Stimulated activated CD8-positive, alpha-beta memory T cell treated with anti-CD3 and anti-CD28 coated beads, Interleukin-7, amount 100 ng/mL, for 4 hours (primary cell): Measurements from ENCODE around the gene TAF1C.
"Not testable (repeated sequence)": the region's sequence is repeated elsewhere in the genome, so short reads cannot be mapped to it uniquely, and the experiment has no call there.

ENCODE experiments used
- DNase-seq, 2 donors: peaks; one replicate each; pipeline ENCODE4 v3.0.0-alpha.2; 2020; ENCODE audit warnings: low read depth in 2 of 2

Gene TAF1C

GRCh38 chr16:84212154-84212553 lies 25.3 kb upstream of the TAF1C start:
- no peak for DNase-seq

GRCh38 chr16:84209989-84210388 lies 23.1 kb upstream of the TAF1C start:
- no peak for DNase-seq

DNA sequence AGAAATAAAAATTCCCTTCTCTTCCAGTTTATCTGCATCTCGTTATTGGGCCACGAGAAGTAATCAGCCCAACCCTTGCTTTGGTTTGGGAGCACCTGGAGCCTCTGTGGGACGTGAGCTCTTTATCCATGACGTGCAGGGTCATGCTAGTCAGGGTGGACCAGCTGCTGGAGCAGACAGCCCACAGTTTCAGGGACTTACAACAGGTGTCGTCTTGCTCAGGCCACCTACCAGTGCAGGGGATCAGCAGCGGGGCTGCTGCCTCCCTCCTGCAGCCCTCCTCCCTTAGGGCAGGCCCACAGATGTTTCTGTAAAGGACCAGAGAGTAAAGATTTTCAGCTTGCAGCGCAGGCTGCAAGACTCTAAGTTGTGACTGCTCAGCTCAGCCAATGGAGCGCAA lies 21.0 kb upstream of the TAF1C start:
- no peak for DNase-seq

DNA sequence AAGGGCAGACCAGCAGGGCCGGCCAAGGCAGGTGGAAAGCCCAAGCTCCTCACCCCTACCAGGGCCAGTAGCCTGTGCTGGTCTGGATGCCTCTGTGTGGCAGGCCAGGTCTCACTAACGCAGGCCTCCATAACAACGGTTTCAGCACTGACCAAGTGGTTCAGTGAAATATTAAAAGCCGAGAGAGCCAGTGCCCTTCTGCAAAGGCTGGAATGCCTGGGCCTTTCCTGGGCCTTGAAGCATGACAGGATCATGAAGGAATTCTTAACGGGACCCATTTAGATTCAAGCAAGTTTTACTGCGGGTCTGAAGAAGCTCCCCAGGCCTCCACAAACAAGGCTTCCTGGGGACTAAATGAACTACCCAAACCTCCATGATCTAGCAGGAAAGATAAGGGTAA lies 20.4 kb upstream of the TAF1C start:
- DNase-seq, result no peak

DNA sequence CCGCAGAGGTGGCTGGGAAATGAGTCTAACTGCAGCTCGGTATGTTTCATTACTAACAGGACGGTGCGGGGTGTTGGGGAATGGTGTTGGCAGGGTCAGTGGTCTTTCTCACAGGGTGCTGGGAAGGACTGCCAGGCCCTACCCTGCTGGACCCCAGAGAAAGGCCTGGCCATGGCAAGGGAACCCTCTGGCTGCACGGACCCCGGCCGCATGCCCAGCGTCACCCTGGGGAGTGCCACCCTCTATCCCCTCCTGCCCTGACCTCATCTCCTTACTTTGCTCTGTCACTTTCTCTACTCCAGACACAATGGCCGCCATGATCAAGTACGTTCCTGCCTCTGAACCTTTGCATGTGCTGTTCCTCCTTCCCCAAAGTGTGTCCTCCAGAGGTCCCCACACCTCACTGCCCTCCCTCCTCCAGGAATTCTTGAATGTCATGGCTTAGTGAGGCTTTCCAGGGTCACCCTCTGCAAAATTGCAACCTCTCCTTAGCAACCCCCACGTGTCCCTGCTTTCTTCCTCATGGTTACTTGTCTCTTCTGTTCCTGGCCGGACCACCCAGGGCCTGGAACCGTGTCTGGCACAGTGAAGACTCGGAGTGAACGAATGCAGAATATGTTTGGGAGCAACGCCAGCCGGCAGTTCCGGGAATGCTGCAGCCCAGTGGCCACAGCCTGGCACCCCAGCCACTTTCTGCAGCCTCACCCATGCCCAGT lies 19.3 kb upstream of the TAF1C start:
- DNase-seq, result no peak

GRCh38 chr16:84205123-84205522 lies 18.3 kb upstream of the TAF1C start:
- not testable (repeated sequence) for DNase-seq

- not testable (repeated sequence) for DNase-seq
Observed at GRCh38 chr16:84204551-84204950, 17.7 kb upstream of the TAF1C start.

GRCh38 chr16:84199861-84200260 lies 13.0 kb upstream of the TAF1C start:
- DNase-seq, result no peak

DNA sequence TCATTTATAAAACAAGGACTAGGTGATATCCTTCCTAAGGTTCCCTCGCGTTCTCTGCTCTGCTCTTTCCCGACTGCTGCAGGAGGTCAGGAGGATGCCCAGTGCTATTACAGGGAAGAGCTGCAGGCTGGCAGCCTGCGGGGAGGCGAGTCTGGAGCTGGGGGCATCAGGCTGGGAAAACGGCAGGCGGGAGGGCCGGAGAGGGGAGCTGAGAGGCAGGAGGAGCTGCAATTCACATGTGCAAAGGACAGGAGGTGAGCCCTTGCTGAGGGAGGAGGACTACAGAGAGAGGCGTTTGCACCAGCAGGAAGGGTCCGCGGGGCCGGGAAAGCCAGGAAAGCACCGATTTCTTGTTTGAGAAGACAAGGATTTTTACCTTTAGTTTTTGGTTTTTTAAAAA lies 12.2 kb upstream of the TAF1C start:
- DNase-seq, result no peak

GRCh38 chr16:84198401-84198800 lies 11.5 kb upstream of the TAF1C start:
- no peak for DNase-seq

DNA sequence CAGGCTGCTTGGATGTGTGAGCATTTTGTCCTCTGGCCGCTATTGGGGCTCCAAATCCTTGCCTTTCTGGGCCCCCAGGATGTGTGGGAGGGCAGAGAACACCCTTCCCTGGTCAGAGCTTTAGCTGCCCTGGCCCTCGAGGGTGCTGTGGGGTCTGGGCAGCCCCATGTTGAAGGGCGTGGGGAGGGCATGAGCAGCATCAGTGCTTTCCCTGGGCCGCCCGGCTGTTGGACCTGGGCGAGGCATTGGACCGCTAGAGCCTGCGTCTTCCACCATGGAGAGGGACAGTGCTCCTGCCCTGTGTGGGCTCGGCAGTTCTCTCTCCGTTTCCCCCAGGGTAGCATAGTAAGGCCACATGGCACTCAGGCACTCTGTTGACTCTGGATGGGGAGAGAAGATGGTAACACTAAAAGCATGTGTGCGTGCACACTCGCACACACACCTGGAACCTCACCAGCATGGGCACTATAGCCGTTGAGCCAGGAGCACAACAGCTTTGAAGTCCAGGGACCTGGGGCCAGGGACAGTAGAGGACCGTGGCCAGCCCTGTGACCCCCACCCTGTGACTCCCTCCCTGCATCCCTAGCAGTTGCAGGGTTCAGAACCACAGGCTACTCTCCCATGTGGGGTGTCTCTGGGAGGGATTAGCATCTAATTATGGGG lies 10.7 kb upstream of the TAF1C start:
- DNase-seq, result no peak

- DNase-seq, result no peak
Observed at GRCh38 chr16:84196727-84197394, 10.0 kb upstream of the TAF1C start.

- DNase-seq, result no peak
Observed at GRCh38 chr16:84196101-84196500, 9.2 kb upstream of the TAF1C start.

- no peak for DNase-seq
Observed at GRCh38 chr16:84195201-84196093, 8.6 kb upstream of the TAF1C start.

- DNase-seq, result no peak
Observed at GRCh38 chr16:84194470-84195200, 7.8 kb upstream of the TAF1C start.

- DNase-seq, result no peak
Observed at GRCh38 chr16:84194018-84194417, 7.2 kb upstream of the TAF1C start.

GRCh38 chr16:84193480-84193879 lies 6.6 kb upstream of the TAF1C start:
- no peak for DNase-seq

- DNase-seq, result no peak
Observed at GRCh38 chr16:84191466-84191865, 4.6 kb upstream of the TAF1C start.

GRCh38 chr16:84190731-84191388 lies 4.0 kb upstream of the TAF1C start, which contains the start of gene ADAD2:
TSS of gene ADAD2 (plus strand) at chr16:84191157. CDS start at chr16:84191231, 74 bp downstream.
- no peak for DNase-seq

- DNase-seq, result no peak
Observed at GRCh38 chr16:84184775-84185174, 2.1 kb downstream of the TAF1C start.
